A549 treated with CORT108297 at 1 μM for 4 hours (cell line): ENCODE data around the gene ACTL7B. TPM values are rescaled to one million over a fixed set of nuclear protein-coding genes. Genes with fewer than 3 reads are reported as not detected.

Experiments
- total RNA-seq: library from RNA; stranded (reverse); fragments of 200-300 nt; extraction: Qiagen RNA extraction; gene quantifications from 5 replicates; pipeline ENCODE4 v1.2.3, GENCODE V29; 2022

The ACTL7B gene, protein sequence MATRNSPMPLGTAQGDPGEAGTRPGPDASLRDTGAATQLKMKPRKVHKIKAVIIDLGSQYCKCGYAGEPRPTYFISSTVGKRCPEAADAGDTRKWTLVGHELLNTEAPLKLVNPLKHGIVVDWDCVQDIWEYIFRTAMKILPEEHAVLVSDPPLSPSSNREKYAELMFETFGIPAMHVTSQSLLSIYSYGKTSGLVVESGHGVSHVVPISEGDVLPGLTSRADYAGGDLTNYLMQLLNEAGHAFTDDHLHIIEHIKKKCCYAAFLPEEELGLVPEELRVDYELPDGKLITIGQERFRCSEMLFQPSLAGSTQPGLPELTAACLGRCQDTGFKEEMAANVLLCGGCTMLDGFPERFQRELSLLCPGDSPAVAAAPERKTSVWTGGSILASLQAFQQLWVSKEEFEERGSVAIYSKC
- total RNA-seq, result not detected in 5 replicates

DNA sequence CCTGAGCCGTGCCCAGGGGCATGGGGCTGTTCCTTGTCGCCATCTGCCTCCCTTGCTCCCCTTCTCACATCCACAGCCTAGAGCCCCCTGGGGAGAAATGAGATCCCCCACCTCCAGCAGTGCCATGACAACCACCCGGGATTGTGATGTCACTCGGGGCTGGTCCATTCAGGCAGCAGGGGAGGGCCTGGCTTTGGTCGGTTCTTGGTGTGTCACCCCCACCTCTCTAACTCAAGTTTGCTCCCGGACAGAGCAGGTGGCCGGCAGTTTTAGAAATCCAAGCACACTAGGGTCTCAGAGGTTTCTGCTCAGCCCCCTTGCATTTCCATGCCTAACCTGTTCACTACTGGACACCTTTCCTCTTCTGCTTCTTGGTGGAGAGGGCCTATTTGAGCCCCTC is at the start of gene ACTL7B:
ACTL7B (minus strand) TSS at position 99 of the 400 bp plus-strand sequence; CDS start at position 43, 56 bp downstream.

DNA sequence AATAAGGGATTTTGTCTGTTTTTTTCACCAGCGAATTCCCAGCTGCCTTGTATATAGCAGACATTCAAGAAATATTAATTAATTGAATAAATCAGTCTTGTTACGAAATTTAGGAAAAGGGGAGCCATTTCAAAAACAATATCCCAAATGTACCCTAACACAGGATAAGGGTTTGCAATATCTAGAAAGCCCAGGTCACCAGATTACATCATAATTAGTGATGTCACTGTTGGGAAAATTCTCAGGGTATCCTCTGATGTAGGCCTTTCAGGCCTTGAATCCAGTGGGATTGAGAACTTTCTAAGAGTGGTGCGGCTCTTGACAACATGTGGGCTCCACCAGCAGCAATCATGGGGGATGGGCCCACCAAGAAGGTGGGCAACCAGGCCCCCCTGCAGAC is 6.2 kb upstream of the ACTL7B start, which contains the start of gene ACTL7A:
ACTL7A (plus strand) TSS at position 270 of the 400 bp plus-strand sequence; CDS start at position 327, 57 bp downstream.

Other genes with a start within 250 kb of the ACTL7B start
- not detected in 5 replicates for gene ACTL7A, start 6.3 kb upstream of the ACTL7B start, total RNA-seq
- 18.4 to 23.5 TPM (median 20.0 TPM) in 5 replicates for gene ELP1, start 78.1 kb upstream of the ACTL7B start, total RNA-seq
- gene ABITRAM, start 78.4 kb upstream of the ACTL7B start, total RNA-seq, result 20.3 to 25.2 TPM (median 21.1 TPM) in 5 replicates
- gene CTNNAL1, start 157.5 kb upstream of the ACTL7B start, total RNA-seq, result 46.4 to 55.0 TPM (median 49.2 TPM) in 5 replicates